SKM-1 treated with dmso at 0.1 percent for 144 hours (cell line): ENCODE results near the gene ITPKB.
"Not testable (repeated sequence)": the region's sequence is repeated elsewhere in the genome, so short reads cannot be mapped to it uniquely, and the experiment has no call there.

Experiments used
- DNase-seq: peaks from one replicate; lab custom pipeline; 2025; ENCODE audit not compliant: unreplicated experiment; lab: John Stamatoyannopoulos, UW

Gene ITPKB

DNA sequence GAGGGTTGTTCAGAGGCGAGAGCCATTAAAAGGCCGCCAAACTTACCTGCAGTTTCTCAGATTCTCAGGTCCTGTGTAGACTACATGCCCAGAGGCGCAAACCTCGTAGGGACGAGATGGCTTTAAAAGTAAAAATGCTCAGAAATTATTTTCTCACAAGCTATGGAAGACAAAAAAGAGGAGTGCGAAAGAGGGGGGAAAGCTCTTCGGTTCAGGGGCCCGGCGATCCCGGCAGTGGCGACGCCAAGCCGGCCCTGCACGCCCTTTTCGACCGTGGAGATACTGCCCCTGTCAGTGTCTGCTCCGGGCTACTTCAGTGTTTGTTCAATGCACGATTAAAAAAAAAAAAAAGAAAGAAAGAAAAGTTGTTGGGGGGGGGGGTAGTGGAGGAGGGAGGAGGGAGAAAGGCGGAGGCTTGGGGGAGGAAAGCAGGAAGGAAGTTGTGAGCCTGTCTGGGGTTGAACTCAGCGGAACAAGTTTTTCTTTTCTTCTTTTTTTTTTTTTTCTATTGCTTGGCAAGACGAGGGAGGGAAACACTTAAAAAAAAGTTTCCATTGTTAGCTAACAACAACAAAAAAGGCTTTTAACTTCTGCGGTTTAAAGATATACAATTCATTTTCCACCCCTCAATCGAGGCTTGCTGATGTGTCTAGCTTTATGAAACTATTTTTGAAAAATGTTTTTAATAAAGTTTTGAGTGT, at the start of gene ITPKB:
Gene ITPKB, minus strand, starts transcription at position 288 of the 701 bp plus-strand sequence. CDS start 1,824 bp downstream, outside the sequence.
- DNase-seq, result peak; percentile 90

DNA sequence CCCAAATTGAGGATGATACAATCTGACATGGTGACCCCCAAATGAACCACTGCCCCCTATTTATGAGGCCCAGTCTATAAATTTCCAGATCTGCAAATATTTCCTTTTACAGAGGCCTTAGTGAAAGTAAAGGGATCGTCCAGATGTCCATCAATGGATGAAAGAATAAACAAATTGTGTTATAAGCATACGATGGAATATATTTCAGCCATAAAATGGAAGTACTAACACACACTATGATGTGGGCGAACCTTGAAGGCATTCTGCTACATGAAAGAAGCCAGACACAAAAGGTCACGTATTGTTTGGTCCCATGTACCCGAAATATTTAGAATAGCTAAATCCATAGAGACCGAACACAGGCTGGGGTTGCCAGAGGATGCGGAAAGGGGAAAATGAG, 48.6 kb upstream of the ITPKB start:
- no peak for DNase-seq

DNA sequence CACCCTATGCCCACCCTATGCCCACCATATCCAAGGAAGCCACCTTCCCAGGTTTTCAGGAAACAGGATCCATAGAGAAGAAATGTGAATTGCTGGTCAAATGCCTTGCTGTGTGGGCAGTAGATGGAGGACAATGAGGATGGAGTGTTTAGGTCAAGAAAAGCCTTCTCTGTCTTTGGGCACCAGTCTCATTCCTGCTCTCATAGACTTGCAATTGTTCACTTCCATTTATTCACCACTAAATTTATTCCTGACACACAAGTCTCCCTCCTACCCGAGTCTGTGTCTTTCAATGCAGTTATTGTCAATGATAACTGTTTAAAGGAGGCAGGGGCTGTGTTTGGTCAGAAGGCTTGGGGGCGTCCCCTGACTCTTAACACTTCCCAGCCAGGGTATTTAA, 48.0 kb upstream of the ITPKB start:
- no peak for DNase-seq

DNA sequence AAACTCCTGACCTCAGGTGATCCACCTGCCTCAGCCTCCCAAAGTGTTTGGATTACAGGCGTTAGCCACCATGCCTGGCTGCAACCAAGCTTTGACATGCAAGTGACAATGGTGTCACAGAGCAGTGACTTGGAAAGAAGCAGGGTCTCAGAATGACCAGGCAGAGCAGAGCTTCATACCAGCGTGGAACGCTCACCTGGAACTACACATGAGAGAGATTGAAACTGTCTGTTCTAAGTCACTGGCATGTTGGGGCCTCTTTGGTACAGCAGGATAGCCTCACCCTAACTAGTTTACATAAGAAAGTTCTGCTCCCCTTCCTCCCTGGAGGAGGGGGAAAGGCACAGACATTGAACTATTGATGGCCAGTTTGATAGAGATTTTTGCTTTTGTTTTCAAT, 47.5 kb upstream of the ITPKB start:
- no peak for DNase-seq

DNA sequence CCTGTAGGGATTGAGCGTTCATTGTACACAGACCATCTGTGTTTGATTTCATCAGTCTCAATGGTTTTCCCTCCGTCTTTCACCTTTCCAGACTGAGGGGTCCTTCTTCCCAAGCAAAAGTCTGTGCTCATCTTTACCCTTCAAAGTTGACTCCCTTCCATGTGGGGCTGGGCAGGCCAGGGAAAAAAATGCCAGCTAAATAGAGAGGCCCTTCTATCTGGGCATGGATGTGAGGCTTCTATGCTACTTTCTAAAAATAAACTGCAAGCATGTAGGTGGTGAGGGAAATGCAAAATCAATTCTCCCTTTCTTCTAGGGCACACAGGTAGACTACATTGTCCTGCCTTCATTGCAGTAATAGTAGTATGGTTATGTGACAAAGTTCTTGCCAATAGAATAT, 46.7 kb upstream of the ITPKB start:
- no peak for DNase-seq

DNA sequence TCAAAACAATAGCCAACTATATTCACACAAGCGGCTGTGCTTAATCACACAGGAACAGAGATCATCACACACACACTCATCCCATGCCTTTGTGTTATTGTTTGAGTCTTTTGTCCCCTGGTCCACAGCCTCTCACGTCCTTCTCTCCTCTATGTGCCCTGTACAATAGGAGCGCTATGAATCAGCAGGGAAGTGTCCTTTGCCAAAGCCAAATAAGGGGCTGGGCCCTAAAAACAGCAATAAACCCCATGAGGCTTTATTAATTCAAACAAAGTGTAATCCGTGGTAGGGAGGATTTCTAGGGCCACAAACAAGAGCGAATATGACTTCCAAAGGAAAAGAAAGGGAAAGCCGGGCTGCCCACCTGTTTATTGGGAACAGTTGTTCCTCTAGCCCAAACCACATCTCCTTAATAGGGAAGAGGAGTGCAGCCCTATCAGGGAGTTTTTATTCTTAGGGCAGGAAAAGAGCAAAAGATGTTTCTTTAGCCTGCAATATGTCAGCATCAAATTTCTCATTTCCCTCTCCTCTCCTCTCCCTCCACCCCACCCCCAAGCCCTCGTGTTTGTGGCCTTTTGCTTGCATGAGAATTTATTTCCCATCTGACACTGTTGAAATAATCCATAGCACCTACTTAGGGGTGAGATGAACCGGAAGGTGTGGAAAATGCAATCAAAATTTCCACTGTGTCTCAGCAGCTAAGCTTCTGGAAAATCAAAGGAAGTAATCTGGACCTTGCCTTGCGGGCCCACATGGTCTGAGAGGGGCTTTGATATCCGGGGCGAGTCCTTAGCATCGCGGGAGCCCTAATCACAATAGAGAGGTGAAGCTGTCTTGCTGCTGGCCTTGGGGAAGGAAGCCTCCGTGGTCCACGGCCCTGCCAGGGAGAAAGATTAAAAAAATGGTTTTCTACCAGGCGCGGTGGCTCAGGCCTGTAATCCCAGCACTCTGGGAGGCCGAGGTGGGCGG, 45.3 kb upstream of the ITPKB start:
- DNase-seq, result no peak

DNA sequence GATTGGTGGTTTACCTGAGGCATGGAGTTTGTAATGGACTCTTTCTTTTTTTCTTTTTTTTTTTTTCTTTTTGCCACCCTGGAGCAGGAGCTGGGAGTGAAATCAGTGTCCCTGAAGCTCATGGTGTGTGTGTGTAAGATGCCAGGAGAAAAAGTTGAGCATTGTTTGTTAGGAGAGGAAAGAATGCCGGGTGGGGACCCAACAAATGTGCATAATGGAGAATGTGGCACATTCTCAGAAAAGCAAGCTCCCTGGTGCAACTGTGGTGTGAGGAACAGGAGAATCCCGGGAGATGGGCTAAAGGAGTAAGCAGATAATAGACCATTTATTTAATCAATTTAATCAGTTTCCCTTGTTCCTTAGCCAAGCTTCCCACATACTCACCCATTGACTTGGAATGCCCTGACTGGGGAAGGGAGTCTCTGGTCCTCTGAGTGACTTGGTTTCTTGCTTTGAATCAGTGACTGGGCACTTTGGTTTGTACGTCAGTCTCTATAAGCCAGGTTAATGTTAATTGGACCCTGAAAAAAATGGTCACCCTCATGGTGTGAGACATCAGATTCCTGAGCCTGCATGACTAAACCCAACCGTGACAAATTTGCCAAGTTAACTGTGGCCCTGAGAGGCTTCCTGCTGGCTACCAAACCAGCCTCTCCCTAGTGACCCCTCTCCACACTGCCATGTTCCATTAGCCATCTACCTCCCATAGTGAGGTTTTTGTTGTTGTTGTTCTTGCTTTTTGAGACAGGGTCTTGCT, 43.9 kb upstream of the ITPKB start:
- no peak for DNase-seq

DNA sequence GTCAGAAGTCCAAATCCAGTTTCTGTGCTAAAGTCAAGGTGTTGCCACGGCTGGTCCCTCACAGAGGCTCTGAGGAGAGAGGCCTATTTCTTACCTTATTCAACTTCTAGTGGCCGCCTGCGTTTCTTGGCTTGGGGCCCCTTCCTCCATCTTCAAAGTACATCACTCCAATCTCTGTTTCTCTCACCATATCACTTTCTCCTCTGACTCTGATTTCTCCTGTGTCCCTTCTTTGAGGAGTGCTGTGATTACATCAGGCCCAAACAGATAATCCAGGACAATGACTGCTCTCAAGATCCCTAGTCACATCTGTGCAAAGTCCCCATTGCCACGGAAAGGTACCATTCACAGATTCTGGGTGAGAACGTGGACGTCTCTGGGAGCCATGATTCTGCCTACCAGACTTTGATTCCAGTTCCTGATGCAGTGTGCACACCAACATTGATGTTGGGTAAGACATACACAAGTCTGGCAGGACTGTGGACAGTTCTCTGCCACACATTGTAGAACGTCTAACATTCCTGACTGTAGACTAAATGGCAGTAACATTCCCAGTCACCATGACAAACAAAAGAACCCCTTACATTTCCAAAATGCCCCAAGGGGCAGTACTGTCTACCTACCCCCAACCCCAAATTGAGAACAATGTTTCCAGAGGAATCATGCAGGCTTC, 43.0 kb upstream of the ITPKB start:
- DNase-seq, result no peak

DNA sequence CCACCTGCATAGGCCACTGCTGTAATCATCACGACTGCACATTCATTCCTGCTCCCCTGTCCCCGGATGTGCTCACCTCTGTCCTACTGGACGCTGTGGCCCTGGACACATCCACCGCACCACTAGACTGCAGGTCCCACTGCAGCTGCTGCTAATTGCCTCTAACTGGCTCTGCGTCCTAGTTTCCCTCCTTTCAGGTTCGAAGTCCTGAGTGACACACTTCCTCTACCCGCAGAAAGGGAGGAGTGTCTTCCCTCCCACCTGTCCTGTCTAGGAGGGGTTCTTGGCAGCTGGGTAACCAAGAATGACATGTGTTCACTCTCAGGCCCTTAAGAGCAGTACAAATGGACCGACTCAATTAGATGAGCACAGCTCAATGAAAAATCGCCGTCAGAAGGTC, 40.5 kb upstream of the ITPKB start:
- no peak for DNase-seq

DNA sequence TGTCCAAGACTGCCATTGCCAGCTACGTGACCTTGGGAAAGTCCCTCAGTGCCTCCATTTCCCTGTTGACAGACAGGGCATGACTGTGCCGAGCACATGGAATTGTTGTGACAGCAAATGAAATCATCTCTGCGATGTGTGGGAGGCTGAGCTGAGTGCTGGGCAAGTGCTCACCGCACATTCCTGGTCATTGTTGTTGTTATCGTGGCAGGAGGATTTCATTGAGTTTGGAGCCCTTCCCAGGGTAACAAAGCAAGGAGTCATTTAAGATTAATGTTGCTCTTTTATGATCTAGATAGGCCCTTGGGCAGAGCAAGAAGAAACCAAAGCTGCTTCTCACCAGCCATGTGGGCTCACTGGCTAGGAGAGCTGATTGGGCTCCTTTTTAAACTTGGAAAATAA, 39.6 kb upstream of the ITPKB start:
- no peak for DNase-seq

DNA sequence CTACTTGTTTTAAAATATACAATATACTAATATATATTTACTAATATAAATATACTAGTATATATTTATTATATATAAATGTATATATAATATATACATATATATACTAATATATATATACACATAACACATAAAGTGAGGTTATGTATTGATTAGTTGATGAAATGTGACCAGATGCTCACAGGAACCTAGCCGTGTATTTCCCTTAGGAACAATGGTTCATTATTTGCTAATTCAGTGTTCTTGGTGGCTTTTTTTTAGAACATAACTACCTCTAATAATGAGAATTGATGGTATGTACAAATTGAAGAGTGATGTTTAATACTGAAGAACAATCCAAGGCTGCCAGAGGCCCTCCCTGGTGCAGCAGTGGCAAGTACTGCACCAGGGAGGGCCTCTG, 37.9 kb upstream of the ITPKB start:
- DNase-seq, result no peak

DNA sequence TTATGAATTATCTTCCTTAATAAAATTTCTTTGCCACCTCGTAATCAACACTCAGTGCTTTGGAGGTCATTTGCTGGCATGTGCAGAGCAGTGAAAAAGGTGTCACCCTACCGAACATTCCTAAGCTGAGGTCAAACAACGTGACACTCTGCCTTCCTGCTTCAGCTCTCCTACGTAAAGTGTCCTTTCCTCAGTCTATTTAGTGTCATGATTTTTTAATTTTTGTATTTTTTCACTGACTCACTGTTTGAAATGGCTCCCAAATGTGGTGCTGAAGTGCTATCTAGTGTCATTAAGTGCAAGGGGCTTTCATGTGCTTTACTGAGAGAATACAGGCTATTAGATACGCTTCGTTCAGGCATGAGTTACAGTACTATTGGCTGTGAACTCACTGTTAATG, 37.0 kb upstream of the ITPKB start:
- no peak for DNase-seq

DNA sequence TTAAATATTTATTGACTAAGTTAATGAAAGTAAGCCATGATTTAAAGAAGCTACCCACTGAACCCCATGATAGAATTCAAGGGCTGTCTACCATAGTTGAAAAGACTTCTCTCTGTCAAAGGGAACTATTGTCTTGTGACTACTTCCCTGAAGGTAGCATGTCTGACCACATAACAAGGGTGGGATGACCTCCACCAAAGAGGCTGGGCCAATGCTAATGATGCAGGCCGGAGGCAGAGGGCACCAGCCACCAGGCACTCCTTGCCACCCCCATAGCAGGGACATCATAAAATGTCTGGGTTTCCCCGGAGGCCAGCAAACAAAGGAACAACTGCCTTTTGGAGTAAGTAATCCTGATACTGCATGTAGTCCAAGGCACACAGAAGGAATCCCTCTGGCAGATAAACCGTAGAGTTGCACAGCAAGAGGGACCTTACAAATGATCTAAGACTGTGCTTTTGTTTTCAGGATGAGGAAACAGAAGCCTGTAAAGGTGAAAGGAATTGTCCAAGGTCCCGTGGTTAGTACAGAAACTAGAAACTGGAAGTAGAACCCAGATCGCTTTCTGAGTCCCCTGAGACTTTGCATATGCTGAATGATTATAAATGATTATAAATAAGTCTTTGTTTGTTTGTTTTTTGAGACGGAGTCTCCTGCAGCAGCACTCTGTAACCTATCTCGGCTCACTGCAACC, 33.5 kb upstream of the ITPKB start:
- no peak for DNase-seq

DNA sequence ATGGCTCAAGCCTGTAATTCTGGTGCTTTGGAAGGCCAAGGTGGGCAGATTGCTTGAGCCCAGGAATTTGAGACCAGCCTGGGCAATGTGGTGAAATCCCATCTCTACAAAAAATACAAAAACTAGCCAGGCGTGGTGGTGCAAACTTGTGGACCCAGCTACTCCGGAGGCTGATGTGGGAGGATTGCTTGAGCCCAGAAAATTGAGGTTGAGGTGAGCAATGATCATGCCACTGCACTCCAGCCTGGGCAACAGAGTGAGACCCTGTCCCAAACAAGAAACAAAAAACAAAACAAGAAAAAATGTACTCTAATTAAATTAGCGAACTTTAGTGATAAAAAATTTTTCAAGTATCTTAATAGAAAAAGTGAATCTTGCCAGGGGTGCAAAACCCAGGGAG, 28.1 kb upstream of the ITPKB start:
- DNase-seq, result not testable (repeated sequence)

DNA sequence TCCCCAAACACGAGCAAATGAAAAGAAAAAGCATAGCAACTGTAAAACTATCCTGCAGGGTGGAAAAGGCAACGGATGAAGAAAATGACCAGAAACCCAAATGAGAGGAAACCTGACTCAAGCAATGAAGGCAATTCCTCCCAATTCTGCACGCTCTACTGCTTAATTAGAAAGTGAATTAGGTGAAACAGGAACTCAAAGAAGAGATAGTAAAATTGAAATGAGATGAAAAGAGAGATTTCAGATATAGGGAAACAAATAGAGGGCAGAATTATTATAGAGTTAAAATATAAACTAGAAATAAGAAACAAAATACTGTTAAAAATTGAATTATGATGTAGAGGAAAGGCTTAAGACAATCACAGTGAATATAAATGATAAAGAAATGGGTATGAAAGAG, 27.5 kb upstream of the ITPKB start:
- no peak for DNase-seq

DNA sequence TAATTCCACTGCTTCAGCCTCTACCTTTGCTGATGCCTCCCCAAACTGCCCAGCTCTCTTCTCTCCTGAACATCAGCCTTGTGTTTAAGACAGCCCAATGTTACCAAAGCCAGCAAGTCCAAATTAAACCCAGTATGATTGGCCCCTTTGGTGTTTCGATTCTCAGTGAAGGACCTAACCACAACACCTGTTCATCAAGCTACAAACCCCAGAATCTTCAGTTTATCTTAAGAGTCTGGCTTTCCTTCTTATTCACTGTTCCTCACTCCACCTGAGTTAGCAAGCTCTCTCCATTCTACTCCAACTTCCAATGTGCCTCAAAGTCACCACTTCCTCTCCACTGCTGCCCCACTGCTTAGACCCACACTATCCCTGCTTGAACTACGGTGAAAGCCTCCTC, 25.5 kb upstream of the ITPKB start:
- DNase-seq, result no peak

DNA sequence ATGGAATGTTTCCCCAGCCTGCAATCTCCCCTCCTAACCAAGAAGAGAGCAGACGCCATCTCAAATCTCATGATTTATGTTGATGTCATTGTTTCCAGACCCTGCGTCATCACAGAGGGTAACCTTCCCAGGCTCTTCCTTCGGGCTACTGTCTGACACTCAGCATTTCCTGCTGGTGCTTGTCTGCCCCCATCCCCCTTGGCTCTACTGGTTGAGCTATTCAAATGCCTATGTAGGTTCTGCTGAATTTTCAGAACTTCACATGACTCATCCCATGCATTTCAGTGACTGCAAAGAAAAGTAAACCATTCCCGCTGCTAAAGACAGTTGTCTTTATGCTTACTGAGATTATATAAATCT, 24.8 kb upstream of the ITPKB start:
- no peak for DNase-seq

DNA sequence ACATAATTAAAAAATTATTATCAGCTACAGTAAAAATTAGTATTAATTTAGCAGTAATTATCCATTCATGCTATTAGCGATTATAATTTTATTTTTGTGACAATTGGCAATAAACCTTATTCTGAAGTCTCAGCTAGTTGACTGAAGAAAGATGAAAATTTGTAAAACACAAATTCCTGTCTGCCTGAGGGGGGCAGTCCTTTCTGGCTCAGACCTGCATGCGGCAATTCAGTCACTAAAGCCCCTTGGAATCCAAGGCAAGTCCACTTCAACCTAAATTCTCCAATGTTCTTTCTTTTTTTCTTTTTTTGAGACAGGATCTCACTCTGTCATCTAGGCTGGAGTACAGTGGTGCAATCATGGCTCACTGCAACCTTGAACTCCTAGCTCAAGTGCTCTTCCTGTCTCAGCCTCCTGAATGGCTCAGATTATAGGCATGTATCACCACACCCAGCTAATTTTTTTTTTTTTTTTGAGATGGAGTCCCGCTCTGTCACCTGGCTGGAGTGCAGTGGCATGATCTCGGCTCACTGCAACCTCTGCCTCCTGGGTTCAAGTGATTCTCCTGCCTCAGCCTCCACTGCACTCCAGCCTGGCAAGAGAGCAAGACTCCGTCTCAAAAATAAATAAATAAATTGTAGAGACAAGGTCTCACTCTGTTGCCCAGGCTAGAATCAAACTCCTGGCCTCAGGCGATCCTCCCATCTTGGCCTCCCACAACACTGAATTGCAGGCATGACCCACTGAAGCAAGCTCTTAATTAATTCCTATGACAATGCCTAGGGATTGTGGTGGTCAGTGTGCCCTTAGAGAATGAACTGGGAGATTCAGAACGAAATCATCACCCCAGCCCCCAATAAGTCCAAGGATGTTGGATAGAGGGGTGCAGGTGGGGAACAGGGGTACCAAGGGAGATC, 24.2 kb upstream of the ITPKB start:
- no peak for DNase-seq

DNA sequence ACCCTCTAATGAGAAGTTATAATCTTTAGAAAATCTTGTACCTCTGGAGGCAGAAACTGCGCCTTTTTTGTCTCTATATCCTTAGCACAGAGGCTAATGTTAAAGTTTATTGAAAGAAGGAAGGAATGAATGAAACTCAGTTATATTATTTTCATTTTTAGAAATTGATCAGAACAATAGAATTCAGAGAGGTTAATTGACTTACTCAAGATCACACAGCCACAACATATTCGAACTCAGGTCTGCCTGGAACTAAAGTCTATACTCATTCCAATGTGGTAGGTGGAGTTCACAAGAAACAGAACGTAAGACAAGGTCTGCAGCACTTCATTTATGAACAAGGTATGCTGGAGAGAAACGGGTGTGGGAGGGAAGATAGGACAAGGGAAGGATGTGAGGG, 23.0 kb upstream of the ITPKB start:
- DNase-seq, result no peak
